Kidney (tissue), 14 donors: Measurements from ENCODE around the gene CCDC85C. TPM values are rescaled to one million over a fixed set of nuclear protein-coding genes. Genes with fewer than 3 reads are reported as not detected.
A peak's percentile ranks its signal among the peaks of the same experiment; 100 is the strongest.

Experiments
- DNase-seq, 5 donors: peaks; one replicate each; pipeline ENCODE4 v3.0.0-alpha.2; 2013 to 2020
- FAIRE-seq: peaks from 2 replicates; lab custom pipeline; 2012; peaks lifted over from hg19 to GRCh38; lab: Jason Lieb, UNC
- H3K27ac ChIP-seq, 2 donors: one replicate each; pipeline ENCODE4 v1.7.0; 2013; ENCODE audit warnings: low read depth in 2 of 2, low read length in 2 of 2, inconsistent platforms in 1 of 2
- H3K27me3 ChIP-seq: one replicate; pipeline ENCODE4 v1.7.1; 2013; ENCODE audit warnings: low read length, inconsistent platforms; ENCODE audit not compliant: control insufficient read depth, insufficient read depth
- H3K36me3 ChIP-seq, 3 donors: one replicate each; pipeline versions ENCODE4 v1.7.0 to v1.7.1; 2013; ENCODE audit warnings: low read length in 3 of 3, control low read depth in 1 of 3, inconsistent platforms in 1 of 3; ENCODE audit not compliant: insufficient read depth in 3 of 3, control insufficient read depth in 2 of 3
- H3K4me1 ChIP-seq, 3 donors: one replicate each; pipeline versions ENCODE4 v1.7.0 to v1.7.1; 2013; ENCODE audit warnings: low read length in 3 of 3, inconsistent platforms in 1 of 3, low read depth in 1 of 3; ENCODE audit not compliant: control insufficient read depth in 2 of 3, insufficient read depth in 2 of 3
- H3K4me3 ChIP-seq, 3 donors: one replicate each; pipeline versions ENCODE4 v1.7.0 to v1.8.1; 2013; ENCODE audit warnings: low read length in 3 of 3, control low read depth in 1 of 3, inconsistent platforms in 1 of 3
- H3K9ac ChIP-seq, 3 donors: one replicate each; pipeline versions ENCODE4 v1.7.0 to v1.7.1; 2013; ENCODE audit warnings: low read length in 3 of 3, control low read depth in 1 of 3, inconsistent platforms in 1 of 3
- H3K9me3 ChIP-seq, 3 donors: one replicate each; pipeline versions ENCODE4 v1.7.0 to v1.7.1; 2013; ENCODE audit warnings: low read length in 3 of 3, control low read depth in 1 of 3, inconsistent platforms in 1 of 3; ENCODE audit not compliant: control insufficient read depth in 2 of 3, insufficient read depth in 1 of 3
- intact Hi-C: fragments of 100-400 bp; cut with DNase I; formaldehyde crosslinking; loops from one replicate; pipeline ENCODE4 v1.11.1; 2022
- polyA plus RNA-seq: library from polyadenylated mRNA; stranded (reverse); fragments of 350-450 nt; fragmentation: Illumina TruSeq; extraction: RNeasy Lipid Tissue Mini Kit (QIAGEN cat#74804); gene quantifications from one replicate; pipeline ENCODE4 v1.2.3, GENCODE V29; 2014; ENCODE audit warnings: low read depth, low replicate concordance; ENCODE audit not compliant: insufficient read depth
- total RNA-seq: library from RNA; stranded (reverse); fragmentation: NEBNext Ultra II Directional; extraction: Animal tissue kit (Norgen Biotek cat#: 25700); gene quantifications from one replicate; pipeline ENCODE4 v1.2.1, GENCODE V29; 2021
- TF ChIP-seq, protein P1 (sequence below): IDR thresholded peaks from 3 replicates; pipeline ENCODE4 v1.5.1; 2012; ENCODE audit warnings: mild to moderate bottlenecking, moderate library complexity, borderline replicate concordance; ENCODE audit not compliant: insufficient read depth; ENCODE audit errors: extremely low read depth
- donor health status: control.
- donor health status: control.
- donor health status: control.
- donor health status: control.
- donor health status: control.
- donor health status: DM: yes; HTN: yes; CAD: no.
- donor health status: Normal renal cell carcinoma (clear cell type).

CCDC85C gene
- total and polyA plus RNA-seq, 2 donors from 2014 or later = 14.7 to 21.4 TPM

DNA sequence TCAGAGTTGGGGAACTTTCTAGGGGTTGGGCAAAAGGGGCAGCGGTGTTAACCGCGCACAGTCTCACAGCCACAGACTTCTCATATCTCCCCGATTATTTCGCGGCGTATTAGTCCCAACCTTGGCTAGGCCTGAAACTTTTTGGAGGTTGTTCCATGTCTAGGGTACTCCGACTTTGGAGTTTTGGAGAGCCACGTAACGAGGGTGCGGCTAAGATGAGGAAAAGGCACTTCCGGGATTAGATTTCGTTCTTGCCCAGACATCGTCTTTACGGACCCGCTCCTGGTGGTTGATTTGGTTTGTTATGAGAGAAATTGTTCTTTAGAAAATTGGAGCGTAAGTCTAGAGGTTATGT lies 122.3 kb downstream of the CCDC85C start:
- peaks cover 0 to 17% (median 14%) of the 10 kb centered on the region in 3 donors for H3K4me1 ChIP-seq
- peak overlapping the region; percentile 86 to 94 (median 87) for H3K9ac ChIP-seq
- DNase-seq (peak in 2 of 5 donors; percentile 44 to 52), FAIRE-seq (no peak)
- H3K9me3 ChIP-seq = no peaks in the 10 kb centered on the region
- intact Hi-C loops = no loop called here
- TF ChIP-seq, protein P1, sequence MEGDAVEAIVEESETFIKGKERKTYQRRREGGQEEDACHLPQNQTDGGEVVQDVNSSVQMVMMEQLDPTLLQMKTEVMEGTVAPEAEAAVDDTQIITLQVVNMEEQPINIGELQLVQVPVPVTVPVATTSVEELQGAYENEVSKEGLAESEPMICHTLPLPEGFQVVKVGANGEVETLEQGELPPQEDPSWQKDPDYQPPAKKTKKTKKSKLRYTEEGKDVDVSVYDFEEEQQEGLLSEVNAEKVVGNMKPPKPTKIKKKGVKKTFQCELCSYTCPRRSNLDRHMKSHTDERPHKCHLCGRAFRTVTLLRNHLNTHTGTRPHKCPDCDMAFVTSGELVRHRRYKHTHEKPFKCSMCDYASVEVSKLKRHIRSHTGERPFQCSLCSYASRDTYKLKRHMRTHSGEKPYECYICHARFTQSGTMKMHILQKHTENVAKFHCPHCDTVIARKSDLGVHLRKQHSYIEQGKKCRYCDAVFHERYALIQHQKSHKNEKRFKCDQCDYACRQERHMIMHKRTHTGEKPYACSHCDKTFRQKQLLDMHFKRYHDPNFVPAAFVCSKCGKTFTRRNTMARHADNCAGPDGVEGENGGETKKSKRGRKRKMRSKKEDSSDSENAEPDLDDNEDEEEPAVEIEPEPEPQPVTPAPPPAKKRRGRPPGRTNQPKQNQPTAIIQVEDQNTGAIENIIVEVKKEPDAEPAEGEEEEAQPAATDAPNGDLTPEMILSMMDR = no peak
- H3K4me3 ChIP-seq = peak overlapping the region; percentile 90 to 97 (median 93)
- H3K36me3 ChIP-seq = no peaks in the 10 kb centered on the region
- H3K27me3 ChIP-seq = no peaks in the 10 kb centered on the region
- peak overlapping the region; percentile 85 to 87 for H3K27ac ChIP-seq

GRCh38 chr14:99480917-99481744 lies 122.9 kb downstream of the CCDC85C start, which contains the start of gene CCNK:
TSS of gene CCNK (plus strand) at chr14:99481409. CDS start at chr14:99492678, 11,269 bp downstream.
- Histone ChIP-seq H3K4me3 (peak within 1 kb of the TSS; percentile 90 to 97 (median 93)), H3K9ac (peak within 1 kb of the TSS; percentile 86 to 94 (median 87)), H3K9me3 (no peaks in the 10 kb centered on the region), H3K27ac (peak within 1 kb of the TSS; percentile 85 to 87), H3K4me1 (peaks cover 0 to 19% (median 14%) of the 10 kb centered on the region in 3 donors), H3K36me3 (no peaks in the 10 kb centered on the region), H3K27me3 (no peaks in the 10 kb centered on the region)
- peak; percentile 100 for DNase-seq
- TF ChIP-seq, protein P1 = no peak
- peak; percentile 99 for FAIRE-seq
- intact Hi-C loops = no loop called here

DNA sequence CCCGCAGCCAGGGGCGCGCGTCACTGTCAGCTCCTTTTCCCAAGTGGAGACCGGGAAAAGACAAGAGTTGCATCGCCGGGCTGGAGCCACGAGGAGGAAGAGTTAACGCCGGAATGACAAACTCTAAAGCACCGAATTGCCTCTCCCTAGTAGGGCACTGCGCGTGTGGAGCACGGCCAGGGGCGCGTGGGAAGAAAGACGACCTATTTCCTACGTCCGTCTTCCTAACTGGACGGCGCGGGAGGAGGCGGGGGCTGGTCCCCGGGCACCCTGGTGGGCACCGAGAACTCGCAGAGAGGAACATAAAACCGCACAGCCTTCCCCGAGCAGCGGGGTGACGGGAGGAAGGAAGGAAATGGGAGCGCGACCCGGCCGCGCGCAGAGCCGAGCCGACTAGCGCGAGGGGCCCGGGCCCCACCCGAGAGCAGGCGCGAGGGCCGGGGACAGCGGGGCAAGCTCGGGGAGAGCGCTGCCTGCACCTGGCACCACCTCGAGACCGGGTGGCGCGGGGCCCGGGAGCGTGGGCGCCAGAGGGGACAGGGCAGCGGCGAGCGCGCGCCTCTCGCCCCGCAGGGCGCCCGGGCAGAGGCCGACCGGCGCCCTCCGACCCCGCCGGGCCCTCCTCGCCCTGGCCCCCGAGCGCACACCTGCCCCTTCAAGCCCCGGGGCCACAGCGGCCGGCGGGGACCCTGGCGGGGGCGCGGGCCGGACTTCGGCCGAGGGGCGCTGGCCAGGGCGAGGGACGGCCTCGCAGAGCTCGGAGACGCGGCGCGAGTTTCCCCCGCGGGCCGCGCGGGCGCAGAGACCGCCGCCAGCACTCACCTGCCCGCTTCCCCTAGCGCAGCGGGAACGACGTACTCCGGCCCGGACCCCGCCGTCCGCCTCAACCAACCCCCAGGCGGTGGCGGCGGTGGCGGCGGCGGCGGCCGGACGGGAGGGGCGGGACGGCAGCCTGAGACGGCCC lies 123.8 kb downstream of the CCDC85C start, which contains the start of gene SETD3:
Gene SETD3, minus strand, starts transcription at position 954 of the 964 bp plus-strand sequence. CDS start 15,054 bp downstream, outside the sequence.
- H3K4me3 ChIP-seq = peak within 1 kb of the TSS; percentile 90 to 97 (median 93)
- H3K27me3 ChIP-seq = no peaks in the 10 kb centered on the region
- peak within 1 kb of the TSS; percentile 86 to 94 (median 87) for H3K9ac ChIP-seq
- intact Hi-C loops = no loop called here
- no peaks in the 10 kb centered on the region for H3K36me3 ChIP-seq
- peak within 1 kb of the TSS; percentile 85 to 87 for H3K27ac ChIP-seq
- H3K4me1 ChIP-seq = peaks cover 0 to 21% (median 21%) of the 10 kb centered on the region in 3 donors
- TF ChIP-seq, protein P1 = no peak
- no peak for FAIRE-seq
- H3K9me3 ChIP-seq = no peaks in the 10 kb centered on the region
- peak; percentile 49 to 90 (median 69) for DNase-seq
